Measurements from ENCODE around the gene CD320.
"Not testable (repeated sequence)": the region's sequence is repeated elsewhere in the genome, so short reads cannot be mapped to it uniquely, and the experiment has no call there.

CD320 gene

GRCh38 chr19:8306235-8307054 lies 1.7 kb downstream of the CD320 start:
- no peak for DNase-seq

GRCh38 chr19:8305798-8306197 lies 2.4 kb downstream of the CD320 start:
- no peak for DNase-seq

- DNase-seq: no peak
These were observed 3.1 kb downstream of the CD320 start for GRCh38 chr19:8304841-8305621.

- no peak for DNase-seq
These were observed 5.4 kb downstream of the CD320 start for GRCh38 chr19:8302734-8303133.

- DNase-seq: no peak
These were observed 5.8 kb downstream of the CD320 start for GRCh38 chr19:8302357-8302691.

- not testable (repeated sequence) for DNase-seq
These were observed 16.8 kb downstream of the CD320 start for GRCh38 chr19:8291337-8291736.

GRCh38 chr19:8276508-8276907 lies 31.6 kb downstream of the CD320 start:
- DNase-seq: not testable (repeated sequence)

GRCh38 chr19:8269724-8270123 lies 38.4 kb downstream of the CD320 start:
- no peak for DNase-seq

- DNase-seq: no peak
These were observed 42.3 kb downstream of the CD320 start for GRCh38 chr19:8265872-8266271.

GRCh38 chr19:8264248-8264647 lies 43.9 kb downstream of the CD320 start:
- not testable (repeated sequence) for DNase-seq

GRCh38 chr19:8262431-8262830 lies 45.7 kb downstream of the CD320 start:
- DNase-seq: no peak

- no peak for DNase-seq
These were observed 46.3 kb downstream of the CD320 start for GRCh38 chr19:8261881-8262280.

- no peak for DNase-seq
These were observed 46.8 kb downstream of the CD320 start for GRCh38 chr19:8261347-8261746.

GRCh38 chr19:8259922-8260247 lies 48.3 kb downstream of the CD320 start:
- DNase-seq: no peak

- no peak for DNase-seq
These were observed 48.8 kb downstream of the CD320 start for GRCh38 chr19:8259142-8259921.

- DNase-seq: no peak
These were observed 51.1 kb downstream of the CD320 start for GRCh38 chr19:8257052-8257443.

GRCh38 chr19:8256276-8257051 lies 51.7 kb downstream of the CD320 start:
- DNase-seq: no peak

- no peak for DNase-seq
These were observed 52.6 kb downstream of the CD320 start for GRCh38 chr19:8255426-8256125.

- DNase-seq: no peak
These were observed 53.7 kb downstream of the CD320 start for GRCh38 chr19:8254286-8255001.

- DNase-seq: no peak
These were observed 54.5 kb downstream of the CD320 start for GRCh38 chr19:8253678-8254077.

GRCh38 chr19:8252922-8253589 lies 55.1 kb downstream of the CD320 start:
- no peak for DNase-seq
